WTC11 (cell line): ENCODE data around the gene FNDC5. TPM values are rescaled to one million over a fixed set of nuclear protein-coding genes. Genes with fewer than 3 reads are reported as not detected.
A peak's percentile ranks its signal among the peaks of the same experiment; 100 is the strongest.

ENCODE experiments used
- ATAC-seq: fragments of 200-7000 bp; cut with Tn5 transposase; 2 replicates; pipeline ENCODE4 v1.10.0; 2021; ENCODE audit warnings: mild to moderate bottlenecking, moderate library complexity
- CTCF ChIA-PET: fragments of 300-600 bp; sonication (Branson Sonifier 250); formaldehyde crosslinking; loops from one replicate; lab custom pipeline; 2021; ENCODE audit warnings: antibody characterized with exemption; lab: Charles Lee
- POLR2A ChIA-PET: fragments of 350-600 bp; sonication (Branson Sonifier 250); formaldehyde crosslinking; loops from one replicate; lab custom pipeline; 2021; ENCODE audit warnings: antibody characterized with exemption; lab: Charles Lee
- DNase-seq: peaks from one replicate; pipeline ENCODE4 v3.0.0; 2021; ENCODE audit warnings: low spot score
- H3K27ac Mint-ChIP-seq: 2 replicates; pipeline ENCODE4 v1.8.0; 2021; ENCODE audit warnings: mixed read lengths
- H3K27me3 Mint-ChIP-seq: 2 replicates; pipeline ENCODE4 v1.8.0; 2021; ENCODE audit warnings: low read depth, mild to moderate bottlenecking, moderate library complexity, mixed read lengths
- H3K36me3 Mint-ChIP-seq: 2 replicates; pipeline ENCODE4 v1.8.0; 2021; ENCODE audit warnings: mixed read lengths
- H3K4me1 Mint-ChIP-seq: 2 replicates; pipeline ENCODE4 v1.8.0; 2022; ENCODE audit warnings: mixed read lengths
- H3K4me3 Mint-ChIP-seq: 2 replicates; pipeline ENCODE4 v1.8.0; 2021; ENCODE audit warnings: mild to moderate bottlenecking, moderate library complexity, mixed read lengths
- H3K9me3 Mint-ChIP-seq: 2 replicates; pipeline ENCODE4 v1.8.0; 2021; ENCODE audit warnings: mixed read lengths
- ESRRA ChIP-seq: sonication (generic); formaldehyde crosslinking; IDR thresholded peaks from 2 replicates; pipeline ENCODE4 v1.8.1; 2022; ENCODE audit warnings: mild to moderate bottlenecking, missing genetic modification reagents, borderline replicate concordance
- IRF2 ChIP-seq: sonication (generic); formaldehyde crosslinking; IDR thresholded peaks from 2 replicates; pipeline ENCODE4 v1.8.0; 2022; ENCODE audit warnings: low read depth, missing genetic modification reagents, borderline replicate concordance
- NR2C2 ChIP-seq: sonication (generic); formaldehyde crosslinking; IDR thresholded peaks from 2 replicates; pipeline ENCODE4 v1.8.0; 2022; ENCODE audit warnings: mild to moderate bottlenecking, missing genetic modification reagents
- NR3C1 ChIP-seq: sonication (generic); formaldehyde crosslinking; conservative IDR thresholded peaks from 2 replicates; pipeline ENCODE4 v1.8.1; 2023; ENCODE audit warnings: low read depth, mild to moderate bottlenecking, missing genetic modification reagents
- OVOL2 ChIP-seq: fragments of 250-450 bp; sonication (Bioruptor Pico); IDR thresholded peaks from 2 replicates; pipeline ENCODE4 v1.9.0; 2021; ENCODE audit warnings: mild to moderate bottlenecking, borderline replicate concordance
- RELA ChIP-seq: sonication (generic); formaldehyde crosslinking; IDR thresholded peaks from 2 replicates; pipeline ENCODE4 v1.8.1; 2022; ENCODE audit warnings: missing genetic modification reagents, mild to moderate bottlenecking, borderline replicate concordance
- SMAD3 ChIP-seq: sonication (generic); formaldehyde crosslinking; IDR thresholded peaks from 2 replicates; pipeline ENCODE4 v1.8.0; 2022; ENCODE audit warnings: missing genetic modification reagents, mild to moderate bottlenecking, borderline replicate concordance
- SP1 ChIP-seq: sonication (generic); formaldehyde crosslinking; conservative IDR thresholded peaks from 2 replicates; pipeline ENCODE4 v1.8.1; 2022; ENCODE audit warnings: missing genetic modification reagents
- ZNF317 ChIP-seq: sonication (generic); formaldehyde crosslinking; IDR thresholded peaks from 2 replicates; pipeline ENCODE4 v1.8.1; 2023; ENCODE audit warnings: low read depth, mild to moderate bottlenecking, moderate library complexity, missing genetic modification reagents, borderline replicate concordance
- ZNF396 ChIP-seq: fragments of 250-450 bp; sonication (Bioruptor Pico); IDR thresholded peaks from 2 replicates; pipeline ENCODE4 v1.8.0; 2021; ENCODE audit warnings: mild to moderate bottlenecking, moderate library complexity, borderline replicate concordance
- ZNF671 ChIP-seq: fragments of 250-450 bp; sonication (Bioruptor Pico); IDR thresholded peaks from 2 replicates; pipeline ENCODE4 v1.8.0; 2021; ENCODE audit warnings: mild to moderate bottlenecking
- total RNA-seq: library from RNA; stranded (reverse); gene quantifications from 3 replicates; pipeline ENCODE4 v1.2.3, GENCODE V29; 2021
- TF ChIP-seq, protein P1 (sequence below): sonication (generic); formaldehyde crosslinking; IDR thresholded peaks from 2 replicates; pipeline ENCODE4 v1.8.1; 2023; ENCODE audit warnings: mild to moderate bottlenecking, missing genetic modification reagents, borderline replicate concordance
- TF ChIP-seq, protein P2 (sequence below): sonication (generic); formaldehyde crosslinking; IDR thresholded peaks from 2 replicates; pipeline ENCODE4 v1.8.0; 2022; ENCODE audit warnings: mild to moderate bottlenecking, missing genetic modification reagents
- TF ChIP-seq, protein P3 (sequence below): sonication (generic); formaldehyde crosslinking; IDR thresholded peaks from 2 replicates; pipeline ENCODE4 v1.8.1; 2022; ENCODE audit warnings: low read depth, mild to moderate bottlenecking, moderate library complexity, missing genetic modification reagents, borderline replicate concordance
- TF ChIP-seq, protein P4 (sequence below): sonication (generic); formaldehyde crosslinking; IDR thresholded peaks from 2 replicates; pipeline ENCODE4 v1.8.0; 2022; ENCODE audit warnings: mild to moderate bottlenecking, missing genetic modification reagents

The FNDC5 gene
- total RNA-seq, 1 experiment from 2014 or later, result 1.2 TPM

DNA sequence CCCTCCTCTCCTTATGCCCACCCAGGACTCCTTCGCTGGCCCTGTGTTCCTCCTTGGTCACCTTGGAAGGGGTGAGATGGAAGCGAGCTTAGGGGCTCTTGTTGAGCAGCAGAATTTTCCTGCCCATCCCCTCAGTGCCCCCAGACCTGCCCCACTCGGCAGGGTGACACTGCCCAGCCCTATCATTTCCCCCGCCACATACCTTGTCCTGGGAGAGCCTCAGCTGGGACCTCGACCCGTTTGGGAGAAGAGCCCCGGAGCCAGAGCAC lies 1.4 kb upstream of the FNDC5 start:
- ATAC-seq, result no peak
- peaks cover 36% of the 10 kb centered on the region for H3K27me3 Mint-ChIP-seq
- TF ChIP-seq, protein P1, sequence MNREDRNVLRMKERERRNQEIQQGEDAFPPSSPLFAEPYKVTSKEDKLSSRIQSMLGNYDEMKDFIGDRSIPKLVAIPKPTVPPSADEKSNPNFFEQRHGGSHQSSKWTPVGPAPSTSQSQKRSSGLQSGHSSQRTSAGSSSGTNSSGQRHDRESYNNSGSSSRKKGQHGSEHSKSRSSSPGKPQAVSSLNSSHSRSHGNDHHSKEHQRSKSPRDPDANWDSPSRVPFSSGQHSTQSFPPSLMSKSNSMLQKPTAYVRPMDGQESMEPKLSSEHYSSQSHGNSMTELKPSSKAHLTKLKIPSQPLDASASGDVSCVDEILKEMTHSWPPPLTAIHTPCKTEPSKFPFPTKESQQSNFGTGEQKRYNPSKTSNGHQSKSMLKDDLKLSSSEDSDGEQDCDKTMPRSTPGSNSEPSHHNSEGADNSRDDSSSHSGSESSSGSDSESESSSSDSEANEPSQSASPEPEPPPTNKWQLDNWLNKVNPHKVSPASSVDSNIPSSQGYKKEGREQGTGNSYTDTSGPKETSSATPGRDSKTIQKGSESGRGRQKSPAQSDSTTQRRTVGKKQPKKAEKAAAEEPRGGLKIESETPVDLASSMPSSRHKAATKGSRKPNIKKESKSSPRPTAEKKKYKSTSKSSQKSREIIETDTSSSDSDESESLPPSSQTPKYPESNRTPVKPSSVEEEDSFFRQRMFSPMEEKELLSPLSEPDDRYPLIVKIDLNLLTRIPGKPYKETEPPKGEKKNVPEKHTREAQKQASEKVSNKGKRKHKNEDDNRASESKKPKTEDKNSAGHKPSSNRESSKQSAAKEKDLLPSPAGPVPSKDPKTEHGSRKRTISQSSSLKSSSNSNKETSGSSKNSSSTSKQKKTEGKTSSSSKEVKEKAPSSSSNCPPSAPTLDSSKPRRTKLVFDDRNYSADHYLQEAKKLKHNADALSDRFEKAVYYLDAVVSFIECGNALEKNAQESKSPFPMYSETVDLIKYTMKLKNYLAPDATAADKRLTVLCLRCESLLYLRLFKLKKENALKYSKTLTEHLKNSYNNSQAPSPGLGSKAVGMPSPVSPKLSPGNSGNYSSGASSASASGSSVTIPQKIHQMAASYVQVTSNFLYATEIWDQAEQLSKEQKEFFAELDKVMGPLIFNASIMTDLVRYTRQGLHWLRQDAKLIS (CRISPR knock-in tag), result no peak
- TF ChIP-seq NR3C1 (CRISPR knock-in tag) (no peak), SP1 (CRISPR knock-in tag) (no peak), ZNF671 (CRISPR knock-in tag) (no peak)
- TF ChIP-seq, protein P2, sequence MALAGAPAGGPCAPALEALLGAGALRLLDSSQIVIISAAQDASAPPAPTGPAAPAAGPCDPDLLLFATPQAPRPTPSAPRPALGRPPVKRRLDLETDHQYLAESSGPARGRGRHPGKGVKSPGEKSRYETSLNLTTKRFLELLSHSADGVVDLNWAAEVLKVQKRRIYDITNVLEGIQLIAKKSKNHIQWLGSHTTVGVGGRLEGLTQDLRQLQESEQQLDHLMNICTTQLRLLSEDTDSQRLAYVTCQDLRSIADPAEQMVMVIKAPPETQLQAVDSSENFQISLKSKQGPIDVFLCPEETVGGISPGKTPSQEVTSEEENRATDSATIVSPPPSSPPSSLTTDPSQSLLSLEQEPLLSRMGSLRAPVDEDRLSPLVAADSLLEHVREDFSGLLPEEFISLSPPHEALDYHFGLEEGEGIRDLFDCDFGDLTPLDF (CRISPR knock-in tag), result no peak
- peaks cover 41% of the 10 kb centered on the region for H3K4me1 Mint-ChIP-seq
- H3K27ac Mint-ChIP-seq, result no peak overlapping the region
- ChIA-PET CTCF (interaction anchor here (0.7 to 4.6 kb wide), 11 partner anchors 8 to 214 kb away, joined by 3 to 45 read pairs (median 5); partner anchors contain the start of gene HPCA), POLR2A (interaction anchor here (1.3 kb wide), 1 partner anchor 54 kb away, joined by 5 read pairs; the partner anchor contains the start of genes S100PBP and YARS1)
- no peak overlapping the region; the same call in 1 of the 2 replicates for H3K4me3 Mint-ChIP-seq
- H3K36me3 Mint-ChIP-seq, result no peaks in the 10 kb centered on the region
- no peak for DNase-seq
- H3K9me3 Mint-ChIP-seq, result no peaks in the 10 kb centered on the region

DNA sequence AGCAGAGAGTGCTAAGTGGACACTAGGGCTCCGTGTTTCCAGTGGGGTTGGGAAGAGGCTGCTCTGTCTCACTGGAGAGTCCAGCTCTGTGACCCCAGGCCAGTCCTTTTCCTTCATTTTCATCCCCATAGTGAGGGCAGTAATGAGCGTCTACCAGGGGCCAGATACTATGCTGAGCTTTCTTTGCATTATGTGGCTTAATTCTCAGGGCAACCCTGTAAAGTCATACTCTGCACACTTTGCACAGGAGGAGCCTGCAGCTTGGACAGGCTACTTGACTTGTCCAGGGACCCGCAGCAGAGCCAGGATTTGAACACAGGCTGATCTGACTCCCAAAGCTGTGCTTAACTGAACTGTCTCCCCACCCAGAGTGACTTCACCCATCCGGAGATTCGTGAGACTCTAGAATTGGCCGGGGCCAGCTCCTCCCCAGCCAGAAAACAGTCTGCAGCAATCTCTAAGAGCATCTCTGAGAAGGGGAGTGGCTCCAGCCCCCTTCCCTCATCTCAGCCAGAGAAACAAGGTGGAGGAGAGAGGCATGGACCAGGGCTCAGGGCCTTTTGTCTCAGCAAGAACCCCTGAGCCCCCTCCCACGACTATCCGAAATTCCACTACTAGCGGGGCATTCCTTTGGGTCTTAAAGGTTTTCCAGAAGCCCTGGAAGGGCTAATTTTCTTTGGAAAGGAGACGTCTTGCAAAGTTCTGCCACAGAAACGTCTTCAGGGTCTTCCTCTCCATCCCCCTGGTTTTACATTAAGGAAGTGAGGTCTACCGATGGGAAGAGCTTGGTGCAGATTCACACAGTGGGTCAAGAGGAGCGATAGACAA lies 866 bp upstream of the FNDC5 start:
- CTCF ChIA-PET, result interaction anchor here (0.6 to 4.6 kb wide), 13 partner anchors 9 to 215 kb away, joined by 3 to 45 read pairs (median 4); partner anchors contain the start of genes HPCA, S100PBP and YARS1
- Mint-ChIP-seq H3K4me1 (peaks cover 38% of the 10 kb centered on the region), H3K36me3 (no peaks in the 10 kb centered on the region), H3K27ac (no peak overlapping the region), H3K4me3 (peak overlapping the region; percentile 68), H3K9me3 (no peaks in the 10 kb centered on the region), H3K27me3 (peaks cover 39% of the 10 kb centered on the region)
- ATAC-seq, result no peak
- no peak for DNase-seq
- no peak for TF ChIP-seq IRF2 (CRISPR knock-in tag)
- TF ChIP-seq ZNF396 (CRISPR knock-in tag), result no peak
- no peak for TF ChIP-seq OVOL2 (CRISPR knock-in tag)
- no peak for TF ChIP-seq NR2C2 (CRISPR knock-in tag)
- TF ChIP-seq SMAD3, result no peak
- TF ChIP-seq RELA (CRISPR knock-in tag), result no peak
- TF ChIP-seq, protein P3, sequence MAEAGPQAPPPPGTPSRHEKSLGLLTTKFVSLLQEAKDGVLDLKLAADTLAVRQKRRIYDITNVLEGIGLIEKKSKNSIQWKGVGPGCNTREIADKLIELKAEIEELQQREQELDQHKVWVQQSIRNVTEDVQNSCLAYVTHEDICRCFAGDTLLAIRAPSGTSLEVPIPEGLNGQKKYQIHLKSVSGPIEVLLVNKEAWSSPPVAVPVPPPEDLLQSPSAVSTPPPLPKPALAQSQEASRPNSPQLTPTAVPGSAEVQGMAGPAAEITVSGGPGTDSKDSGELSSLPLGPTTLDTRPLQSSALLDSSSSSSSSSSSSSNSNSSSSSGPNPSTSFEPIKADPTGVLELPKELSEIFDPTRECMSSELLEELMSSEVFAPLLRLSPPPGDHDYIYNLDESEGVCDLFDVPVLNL (CRISPR knock-in tag), result no peak
- TF ChIP-seq, protein P4, sequence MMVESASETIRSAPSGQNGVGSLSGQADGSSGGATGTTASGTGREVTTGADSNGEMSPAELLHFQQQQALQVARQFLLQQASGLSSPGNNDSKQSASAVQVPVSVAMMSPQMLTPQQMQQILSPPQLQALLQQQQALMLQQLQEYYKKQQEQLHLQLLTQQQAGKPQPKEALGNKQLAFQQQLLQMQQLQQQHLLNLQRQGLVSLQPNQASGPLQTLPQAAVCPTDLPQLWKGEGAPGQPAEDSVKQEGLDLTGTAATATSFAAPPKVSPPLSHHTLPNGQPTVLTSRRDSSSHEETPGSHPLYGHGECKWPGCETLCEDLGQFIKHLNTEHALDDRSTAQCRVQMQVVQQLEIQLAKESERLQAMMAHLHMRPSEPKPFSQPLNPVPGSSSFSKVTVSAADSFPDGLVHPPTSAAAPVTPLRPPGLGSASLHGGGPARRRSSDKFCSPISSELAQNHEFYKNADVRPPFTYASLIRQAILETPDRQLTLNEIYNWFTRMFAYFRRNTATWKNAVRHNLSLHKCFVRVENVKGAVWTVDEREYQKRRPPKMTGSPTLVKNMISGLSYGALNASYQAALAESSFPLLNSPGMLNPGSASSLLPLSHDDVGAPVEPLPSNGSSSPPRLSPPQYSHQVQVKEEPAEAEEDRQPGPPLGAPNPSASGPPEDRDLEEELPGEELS, result no peak
- TF ChIP-seq ZNF317 (CRISPR knock-in tag), result no peak
- TF ChIP-seq ESRRA (CRISPR knock-in tag), result no peak
- POLR2A ChIA-PET, result interaction anchor here (0.5 to 1.3 kb wide), 3 partner anchors 44 to 185 kb away, joined by 4 to 7 read pairs (median 5); partner anchors contain the start of genes S100PBP and YARS1
